Measurements from ENCODE around the gene REEP1.
A peak's percentile ranks its signal among the peaks of the same experiment; 100 is the strongest.
"Not testable (repeated sequence)": the region's sequence is repeated elsewhere in the genome, so short reads cannot be mapped to it uniquely, and the experiment has no call there.

Gene REEP1

DNA sequence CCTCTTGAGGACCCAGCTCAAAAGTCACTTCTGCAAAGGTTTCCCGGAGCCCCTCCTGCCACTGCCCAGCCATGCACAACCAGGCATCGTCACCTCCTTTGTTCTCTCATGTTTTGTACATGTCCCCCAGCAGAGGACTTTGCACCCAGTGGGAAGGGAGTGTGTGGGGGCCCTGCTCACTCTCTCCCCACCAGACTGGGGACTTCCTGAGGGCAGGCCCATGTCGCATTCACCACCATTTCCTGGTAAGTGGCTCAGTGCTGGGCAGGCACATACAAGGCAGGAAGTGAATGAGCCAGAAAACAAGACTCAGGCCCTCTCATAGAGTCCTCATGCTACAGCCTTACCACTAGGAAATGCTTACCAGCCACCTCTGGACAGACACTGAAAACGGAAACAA lies 119.3 kb downstream of the REEP1 start:
- no peak for DNase-seq

DNA sequence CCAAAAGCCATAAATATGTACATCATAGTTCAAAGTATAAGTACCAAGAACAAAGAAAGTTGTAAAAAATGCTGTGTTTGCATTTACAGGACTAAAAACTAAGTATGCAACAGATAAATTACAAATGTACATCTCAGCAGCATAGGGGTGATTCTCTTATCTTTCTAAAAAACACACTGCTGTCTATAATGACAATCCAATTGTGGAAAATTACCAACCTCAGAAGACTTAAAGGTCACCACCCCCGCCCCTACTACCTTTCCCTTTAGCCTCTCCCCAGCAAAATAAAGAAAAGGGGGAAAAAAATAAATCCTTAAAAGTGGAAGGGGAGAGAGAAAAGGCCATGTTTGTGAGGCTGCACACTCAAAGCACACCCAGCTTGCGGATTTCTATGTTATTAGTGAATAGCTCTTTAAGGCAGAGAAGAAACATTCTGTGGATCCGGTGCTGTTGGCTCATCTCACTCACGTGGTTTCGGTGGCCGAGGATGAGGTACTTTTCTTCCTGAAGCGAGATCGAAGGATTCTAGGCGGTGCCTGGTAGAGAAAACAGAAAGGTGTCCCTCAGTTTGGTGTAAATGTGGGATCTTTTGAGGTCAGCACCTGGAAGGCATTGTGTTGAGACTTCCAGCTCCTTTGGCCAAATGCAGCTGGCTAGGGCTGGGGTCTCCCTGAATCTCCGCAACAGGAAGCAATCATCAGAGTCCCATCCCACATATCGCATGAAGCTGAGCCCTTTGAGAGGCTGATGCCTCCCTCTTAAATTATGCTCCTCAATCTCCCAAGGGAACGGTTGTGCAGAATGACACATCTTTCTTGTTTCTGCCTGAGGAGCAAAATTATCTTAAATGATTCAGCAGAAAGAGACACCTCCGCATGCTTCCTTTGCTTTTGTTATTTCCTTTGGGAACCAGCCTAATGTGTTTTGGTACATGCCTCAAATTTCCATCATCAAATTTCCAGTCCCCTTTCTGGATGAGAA lies 120.6 kb downstream of the REEP1 start:
- DNase-seq = no peak

DNA sequence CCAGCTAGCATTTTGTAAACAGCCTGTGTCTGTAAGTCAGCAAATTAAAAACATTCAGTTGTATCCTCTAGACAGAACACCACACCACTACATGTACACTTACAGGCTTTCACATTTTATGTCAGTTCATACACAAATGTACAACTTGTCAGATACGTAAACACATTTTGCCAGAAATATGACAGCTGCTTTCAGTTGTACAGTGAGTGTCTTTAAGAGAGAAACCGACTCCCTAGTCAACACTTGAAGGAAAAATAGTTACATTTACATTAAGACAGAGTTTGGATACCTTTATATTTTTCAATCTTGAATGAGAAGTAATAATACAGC lies 123.0 kb downstream of the REEP1 start:
- DNase-seq = no peak

DNA sequence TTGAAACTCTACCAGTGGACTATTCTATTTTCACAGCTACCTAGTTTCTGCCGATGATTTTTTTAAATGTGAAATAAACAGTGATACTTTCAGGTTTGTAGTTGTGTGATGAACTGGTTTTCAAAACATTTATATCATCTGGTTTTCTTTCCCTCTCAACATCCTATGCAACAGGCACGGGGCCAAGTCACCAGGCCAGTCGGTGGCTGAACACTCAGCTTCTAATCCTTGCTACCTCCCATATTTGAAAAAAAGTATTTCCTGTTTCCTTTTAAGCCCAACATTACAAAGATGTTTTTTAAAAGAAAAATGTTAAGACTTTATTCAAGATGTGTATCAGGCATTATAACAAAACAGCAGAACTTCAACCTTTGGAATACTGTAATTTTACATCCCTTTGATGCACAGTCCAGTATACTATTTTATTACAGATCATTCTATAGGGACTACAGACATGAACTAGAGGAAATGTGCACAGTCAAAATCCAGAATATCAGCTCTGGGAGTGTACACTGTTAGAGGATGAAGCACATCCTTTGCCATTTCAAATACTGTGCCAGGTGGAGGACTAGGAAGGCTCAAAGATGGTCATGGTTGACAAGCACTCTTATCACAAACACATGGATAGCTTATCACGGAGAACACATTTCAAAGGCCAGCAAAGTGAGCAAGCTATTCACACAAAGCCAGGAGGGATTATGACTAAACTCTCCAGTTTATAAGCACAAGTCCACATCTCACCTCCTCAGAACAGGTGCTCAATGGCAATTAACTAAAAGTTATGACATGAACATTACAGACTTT lies 123.5 kb downstream of the REEP1 start:
- DNase-seq = peak; percentile 81

DNA sequence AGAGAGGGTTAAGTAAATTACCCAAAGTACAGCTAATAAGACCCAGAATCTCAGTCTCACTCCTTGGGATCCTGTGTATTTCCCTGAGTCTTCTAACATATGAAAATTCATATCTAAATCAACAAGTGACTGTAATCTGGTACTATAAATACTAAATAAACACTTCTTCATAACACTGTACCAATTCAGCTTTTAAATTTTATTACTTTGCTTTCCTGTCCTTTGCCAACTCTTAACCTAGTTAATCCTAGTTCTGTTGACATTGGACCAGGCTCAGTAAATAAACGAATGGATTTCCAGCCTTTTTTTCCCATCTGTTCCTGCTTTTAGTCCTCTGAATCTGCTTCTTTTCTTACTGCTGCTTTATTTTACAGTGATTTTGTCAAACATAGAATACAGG lies 124.4 kb downstream of the REEP1 start:
- DNase-seq = no peak

DNA sequence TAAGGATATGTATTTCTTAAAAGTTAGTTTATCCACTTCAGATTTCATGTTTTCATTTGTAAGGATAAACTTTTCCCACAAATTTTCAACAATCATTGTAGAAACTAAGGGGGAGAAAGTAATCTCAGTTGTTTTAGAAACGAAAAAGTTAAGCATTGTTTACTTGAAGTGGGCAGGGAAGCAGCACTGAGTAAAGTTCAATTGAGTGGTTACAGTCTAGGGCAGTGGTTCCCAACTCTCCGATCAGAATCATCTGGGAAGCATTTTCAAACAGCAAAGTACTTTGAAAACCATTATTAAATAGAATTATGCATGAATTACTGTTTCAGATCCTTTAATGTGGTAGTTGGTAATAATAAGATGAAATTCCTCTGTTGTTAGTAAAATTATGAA lies 125.6 kb downstream of the REEP1 start:
- DNase-seq = no peak

DNA sequence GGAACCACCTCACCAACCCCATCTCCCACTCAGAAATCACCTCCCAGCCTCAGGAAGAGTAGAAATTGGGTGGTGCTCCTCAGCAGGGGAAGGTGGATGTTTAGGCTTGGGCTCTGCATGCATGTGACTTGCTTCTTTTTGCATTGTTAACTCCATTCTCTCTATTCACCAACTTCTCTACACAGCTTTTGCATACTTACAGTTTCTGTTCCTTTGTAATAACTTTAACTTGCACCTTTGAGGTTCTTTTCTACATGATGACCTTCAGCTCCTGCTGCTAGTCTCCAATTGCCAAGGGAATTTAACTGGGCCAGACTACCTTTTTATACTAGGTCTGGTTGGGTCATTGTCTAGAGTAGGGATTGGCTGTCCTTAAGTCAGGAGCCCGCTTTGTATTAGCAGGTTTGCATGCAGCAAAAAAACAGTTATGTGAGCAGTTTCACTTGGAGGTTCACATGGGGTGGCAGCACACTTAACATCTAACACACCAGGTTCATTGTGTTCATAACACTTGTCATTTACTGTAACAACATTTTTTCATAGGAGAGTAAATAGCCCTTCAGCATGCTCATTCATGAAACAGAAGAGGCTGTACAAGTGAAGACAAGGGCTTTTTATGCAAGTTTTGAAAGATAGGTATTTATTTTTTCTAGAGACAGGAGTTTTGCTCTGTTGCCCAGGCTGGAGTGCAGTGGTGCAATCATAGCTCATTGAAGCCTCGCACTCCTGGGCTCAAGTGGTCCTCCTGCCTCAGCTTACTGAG lies 126.2 kb downstream of the REEP1 start:
- peak; percentile 92 for DNase-seq

DNA sequence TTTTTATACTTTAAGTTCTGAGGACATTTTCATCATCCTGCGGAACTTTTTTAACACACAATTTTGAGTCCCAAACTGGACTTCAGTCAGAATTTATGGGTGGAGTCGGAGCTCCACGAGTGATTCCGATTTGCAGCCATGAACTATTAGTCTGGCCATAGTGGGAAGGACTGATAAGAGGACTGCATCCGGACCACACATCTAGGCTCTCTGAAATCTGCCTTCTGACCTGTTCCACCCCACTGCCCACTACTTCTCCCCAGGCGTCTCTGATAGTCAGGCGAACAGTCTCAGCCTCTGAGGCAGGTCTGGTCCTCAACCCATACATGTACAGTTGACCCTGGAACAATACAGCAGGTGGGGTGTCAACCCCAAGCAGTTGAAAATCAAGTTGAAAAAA lies 133.0 kb downstream of the REEP1 start:
- DNase-seq = no peak

DNA sequence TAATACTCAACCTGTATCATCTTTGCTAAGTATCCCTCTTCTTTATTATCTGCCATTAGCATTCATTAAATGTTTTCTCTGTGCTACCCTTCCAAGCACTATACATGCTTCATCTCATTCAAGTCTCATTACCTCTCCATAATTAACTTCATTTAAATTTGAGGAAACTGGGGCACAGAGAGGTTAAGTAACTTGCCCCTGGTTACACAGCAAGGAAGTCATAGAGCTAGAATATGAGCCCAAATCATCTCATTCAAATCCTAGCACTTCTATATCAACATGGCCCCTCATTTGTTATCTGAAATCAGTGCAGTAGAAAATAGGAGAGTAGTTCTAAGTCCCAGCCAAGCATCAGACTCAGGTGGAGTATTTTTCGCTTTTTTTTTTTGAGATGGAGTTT lies 133.8 kb downstream of the REEP1 start:
- DNase-seq = no peak

DNA sequence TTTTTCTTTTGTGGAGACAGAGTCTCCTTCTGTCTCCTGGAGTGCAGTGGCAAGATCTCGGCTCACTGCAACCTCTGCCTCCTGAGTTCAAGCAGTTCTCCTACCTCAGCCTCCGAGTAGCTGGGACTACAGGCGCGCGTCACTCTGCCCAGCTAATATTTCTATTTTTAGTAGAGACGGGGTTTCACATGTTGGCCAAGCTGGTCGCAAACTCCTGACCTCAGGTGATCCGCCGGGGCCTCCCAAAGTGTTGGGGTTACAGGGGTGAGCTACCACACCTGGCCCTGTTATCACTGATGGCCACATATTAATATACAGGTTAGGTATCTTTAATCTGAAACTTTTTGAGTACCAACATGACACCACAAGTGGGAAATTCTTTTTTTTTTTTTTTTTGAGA lies 134.7 kb downstream of the REEP1 start:
- no peak for DNase-seq

DNA sequence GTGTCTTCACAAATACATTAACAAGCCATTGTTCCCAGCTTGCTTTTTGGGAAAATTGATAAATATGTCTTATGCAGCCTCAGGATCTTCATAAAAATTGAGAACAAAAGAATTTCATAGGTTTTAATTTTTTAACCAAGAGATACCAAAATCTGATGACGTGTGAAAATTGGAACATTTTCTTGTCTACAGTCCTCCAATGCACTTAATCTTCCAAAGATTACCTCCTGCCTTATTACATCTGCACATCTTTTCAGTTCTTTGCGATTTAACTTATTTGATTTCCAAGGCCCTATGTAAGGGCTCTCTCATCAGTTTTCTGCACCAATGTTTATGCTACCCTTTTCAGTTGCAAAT lies 135.1 kb downstream of the REEP1 start:
- DNase-seq = no peak

DNA sequence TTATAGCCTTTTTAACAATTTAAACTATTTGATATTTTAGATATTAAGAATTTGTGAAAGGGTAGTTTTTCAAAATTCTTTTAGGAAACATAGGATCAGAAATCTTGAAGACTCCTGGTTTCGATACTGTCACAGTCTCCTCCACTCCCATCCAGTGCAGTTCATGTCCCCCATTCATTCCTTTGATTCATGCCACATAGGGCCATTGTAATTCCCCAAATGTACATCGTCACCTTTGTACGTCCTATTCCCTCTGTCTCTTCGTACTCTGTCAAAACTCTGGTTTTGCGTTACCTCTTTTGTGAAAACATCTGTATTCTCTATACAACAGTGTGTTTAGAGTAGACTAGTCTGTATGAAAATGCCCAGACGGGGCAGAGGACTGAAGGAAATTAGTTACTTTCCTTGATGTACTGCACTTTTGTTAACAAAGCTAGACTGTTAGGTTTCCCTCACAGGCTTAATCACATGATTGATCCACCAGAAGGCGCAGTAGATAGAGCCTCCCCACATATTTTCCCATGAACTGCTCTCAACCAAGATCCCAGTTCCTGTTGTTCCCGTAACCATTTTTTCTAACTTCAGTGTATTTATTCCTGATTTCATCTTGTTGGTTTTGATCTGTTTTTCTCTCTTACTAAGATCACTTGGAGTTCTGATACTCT lies 135.6 kb downstream of the REEP1 start:
- no peak for DNase-seq

DNA sequence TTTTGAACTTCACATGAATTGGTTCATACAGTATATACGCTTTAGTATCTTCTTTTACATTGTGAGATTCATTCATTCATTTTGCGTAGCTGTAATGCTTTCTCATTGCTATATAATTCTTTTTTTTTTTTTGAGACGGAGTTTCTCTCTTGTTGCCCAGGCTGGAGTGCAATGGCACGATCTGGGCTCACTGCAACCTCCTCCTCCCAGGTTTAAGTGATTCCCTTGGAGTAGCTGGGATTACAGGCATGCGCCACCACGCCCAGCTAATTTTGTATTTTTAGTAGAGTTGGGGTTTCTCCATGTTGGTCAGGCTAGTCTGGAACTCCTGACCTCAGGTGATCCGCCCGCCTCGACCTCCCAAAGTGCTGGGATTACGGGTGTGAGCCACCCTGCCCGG lies 136.9 kb downstream of the REEP1 start:
- not testable (repeated sequence) for DNase-seq

DNA sequence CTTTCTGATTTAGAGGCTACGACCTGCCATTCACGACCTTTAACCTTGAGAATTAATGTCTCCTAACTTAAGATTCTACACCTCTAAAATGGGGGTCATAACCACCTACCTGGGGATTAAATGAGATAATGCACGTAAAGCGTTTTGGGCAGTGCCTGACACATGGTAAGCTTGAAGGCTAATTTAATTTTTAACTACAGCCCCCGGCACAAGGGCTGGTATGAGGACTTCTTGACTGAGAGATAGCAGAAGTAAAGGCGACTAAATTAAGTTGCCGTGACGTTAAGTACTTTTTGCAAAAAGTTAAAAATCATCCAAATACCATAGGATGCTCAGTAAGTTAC lies 137.6 kb downstream of the REEP1 start:
- no peak for DNase-seq

DNA sequence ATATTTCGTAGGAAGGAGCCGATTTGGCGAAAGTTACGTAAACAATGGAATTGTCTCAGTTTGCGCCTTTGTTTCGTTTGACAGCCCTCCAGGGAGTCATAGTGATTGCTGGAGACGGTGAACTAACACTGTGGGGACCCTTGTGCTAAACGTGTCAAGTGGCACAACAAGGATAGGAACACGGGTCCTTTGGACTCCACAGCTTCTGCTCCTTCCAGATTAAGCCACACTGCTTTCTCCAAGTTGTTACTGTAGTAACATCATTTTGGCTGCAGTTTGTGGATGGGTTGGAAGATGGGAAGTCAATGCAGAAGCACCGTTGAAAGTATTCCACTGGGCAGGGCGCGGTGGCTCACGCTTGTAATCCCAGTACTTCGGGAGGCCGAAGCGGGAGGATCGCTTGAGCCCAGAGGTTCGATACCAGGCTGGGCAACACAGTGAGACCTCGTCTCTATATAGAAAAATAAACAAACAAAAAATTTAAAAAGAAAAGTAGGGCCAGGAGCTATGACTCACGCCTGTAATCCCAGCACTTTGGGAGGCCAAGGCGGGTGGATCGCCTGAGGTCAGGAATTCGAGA lies 141.5 kb downstream of the REEP1 start:
- DNase-seq = no peak

DNA sequence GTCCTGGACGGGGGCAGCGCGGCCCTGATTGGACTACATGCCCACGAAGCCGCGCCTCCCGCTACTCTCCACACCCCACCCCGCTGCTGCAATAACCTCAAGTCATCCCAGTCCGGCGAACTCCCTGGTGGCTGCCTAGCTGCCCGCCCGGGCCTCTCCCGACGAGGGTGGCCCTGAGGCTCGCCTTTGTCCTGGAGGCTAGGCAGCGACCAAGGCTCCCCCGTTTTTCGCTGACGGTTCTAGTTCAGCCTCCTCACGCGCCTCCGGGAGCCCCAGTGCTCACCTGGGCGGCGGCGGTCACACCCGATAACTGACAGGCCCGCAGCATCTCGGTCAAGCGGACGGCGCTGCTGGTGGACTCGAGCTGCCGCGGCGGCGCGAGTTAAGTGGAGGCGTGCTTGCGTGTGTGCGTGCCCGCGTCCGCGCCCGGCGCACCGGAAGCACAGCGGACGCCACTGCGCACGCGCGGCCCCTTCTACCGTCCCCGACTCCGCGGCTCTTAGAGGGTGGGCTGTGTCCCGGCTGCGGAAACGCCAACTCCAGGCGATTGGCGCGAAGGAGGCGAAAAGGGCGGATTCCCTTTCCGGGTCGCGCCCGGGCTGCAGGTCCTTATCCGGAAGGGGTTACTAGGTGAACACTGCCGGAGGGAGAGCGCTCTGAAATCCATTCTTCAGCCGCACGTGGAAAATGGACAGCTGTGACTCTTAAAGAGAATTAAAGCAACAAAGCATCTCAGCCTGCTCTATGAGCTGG lies 142.2 kb downstream of the REEP1 start, which contains the start of gene IMMT:
TSS of gene IMMT (minus strand) at position 408 of the 753 bp plus-strand sequence. CDS start at position 328, 80 bp downstream.
- peak; percentile 94 for DNase-seq

DNA sequence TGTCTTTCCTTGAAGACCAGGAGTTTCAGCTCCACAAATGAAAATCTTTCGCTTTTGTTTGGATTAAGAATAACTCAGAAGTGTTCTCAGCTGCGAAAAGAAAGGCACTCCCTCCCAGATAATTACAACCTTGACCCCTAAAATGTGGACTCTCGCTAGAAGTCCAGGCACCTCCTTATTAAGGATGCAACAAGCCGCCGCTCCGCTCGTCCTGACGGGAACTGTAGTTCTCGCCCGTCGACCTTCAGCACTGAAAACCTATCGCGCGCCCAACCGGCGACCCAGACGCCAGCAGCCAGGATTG lies 142.7 kb downstream of the REEP1 start:
- no peak for DNase-seq

DNA sequence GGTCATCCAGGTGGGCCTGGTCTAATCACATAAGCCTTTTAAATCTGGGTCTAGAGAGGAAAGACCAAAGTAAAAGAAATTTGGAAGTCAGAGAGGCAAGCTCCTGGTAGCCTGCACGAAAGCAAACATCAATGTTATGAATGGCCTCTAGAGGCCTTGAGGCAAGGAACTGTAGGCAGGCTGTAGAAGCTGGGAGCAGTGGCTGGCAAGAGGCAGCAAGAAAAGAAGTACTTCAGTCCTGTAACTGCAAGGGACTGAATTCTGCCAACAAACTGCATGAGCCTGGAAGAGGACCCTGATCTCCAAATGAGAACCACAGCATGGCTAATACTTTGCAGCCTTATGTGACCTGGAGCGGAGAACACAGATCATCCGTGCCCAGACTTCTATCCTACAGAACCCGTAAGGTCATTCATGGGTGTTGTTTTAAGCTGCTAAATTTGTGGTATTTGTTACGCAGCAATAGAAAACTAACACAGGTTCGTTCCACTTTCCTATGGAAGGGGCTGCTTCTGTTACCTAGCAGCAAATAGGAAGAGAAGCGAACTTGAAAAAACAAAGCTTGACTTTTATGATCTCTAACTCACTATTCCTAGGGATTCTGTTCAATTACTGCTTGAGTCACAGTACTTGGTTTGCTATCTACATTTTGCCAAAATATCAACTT lies 143.4 kb downstream of the REEP1 start:
- no peak for DNase-seq

DNA sequence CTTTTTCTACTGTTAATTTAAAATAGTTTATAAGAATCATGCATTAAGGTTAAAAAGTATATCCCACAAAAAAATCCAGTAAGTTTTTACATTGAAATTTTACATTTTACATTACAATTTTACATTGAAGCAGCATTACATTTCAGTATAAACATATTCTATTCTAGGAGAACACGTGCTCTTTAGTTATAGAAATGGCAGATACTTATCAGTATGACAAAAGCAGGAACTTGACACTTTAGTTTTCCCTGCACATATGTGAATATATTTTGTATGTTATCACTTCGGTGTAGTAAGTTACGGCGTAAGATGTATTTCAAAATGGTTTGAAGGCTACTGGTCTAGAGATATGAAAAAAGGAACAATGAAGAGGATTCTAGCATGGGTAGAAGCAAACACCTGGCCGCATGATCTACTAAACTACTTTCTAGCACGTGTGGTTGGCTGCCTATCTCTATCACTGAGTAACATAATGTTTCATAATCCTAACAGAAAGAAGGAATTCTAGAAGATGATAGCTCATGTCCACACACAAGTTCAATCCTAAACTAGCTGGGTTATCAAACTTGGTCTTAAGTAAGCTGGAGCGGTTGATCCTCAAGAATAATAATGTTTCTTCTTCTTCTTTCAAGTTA lies 147.5 kb downstream of the REEP1 start:
- DNase-seq = no peak

DNA sequence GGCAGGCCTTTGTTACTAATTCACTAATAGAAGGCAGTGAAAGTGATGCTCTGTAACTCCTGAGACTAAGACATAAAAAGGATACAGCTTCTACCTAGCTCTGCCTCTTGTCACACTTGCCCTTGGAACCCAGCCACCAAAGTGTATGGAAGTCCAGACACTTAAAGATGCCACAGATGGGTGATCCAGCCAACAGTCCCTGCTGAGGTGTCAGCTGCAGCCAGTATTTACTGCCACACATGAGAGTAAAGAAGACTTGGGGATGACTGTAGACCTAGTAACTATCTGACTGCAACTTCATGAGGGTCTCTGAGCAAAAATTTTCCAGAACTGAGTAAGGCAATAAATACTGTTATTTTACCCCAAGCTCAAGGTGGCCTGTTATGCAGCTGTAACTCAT lies 151.0 kb downstream of the REEP1 start:
- DNase-seq = no peak

Measured in DMS79 treated with DMSO at 0.1 percent for 48 hours (cell line).